K562 (cell line): Measurements from ENCODE around the gene CBX3. TPM values are rescaled to one million over a fixed set of nuclear protein-coding genes. Genes with fewer than 3 reads are reported as not detected.

Experiments
- BHLHE40 ChIP-seq: IDR thresholded peaks from 2 replicates; pipeline ENCODE4 v1.6.1; 2011; ENCODE audit warnings: low read length, improper control_type of control experiment
- C11orf30 ChIP-seq: fragments of 450-650 bp; IDR thresholded peaks from 2 replicates; pipeline ENCODE4 v1.6.1; 2016; ENCODE audit warnings: low read depth, mild to moderate bottlenecking
- CCNT2 ChIP-seq: IDR thresholded peaks from 2 replicates; pipeline ENCODE4 v1.6.1; 2011; ENCODE audit warnings: borderline replicate concordance, low read depth, mild to moderate bottlenecking, moderate library complexity, mixed read lengths, low read length; ENCODE audit not compliant: insufficient read length; ENCODE audit errors: extremely low read depth
- COPS2 ChIP-seq: fragments of 450-650 bp; conservative IDR thresholded peaks from 2 replicates; pipeline ENCODE4 v1.6.1; 2016; ENCODE audit warnings: mild to moderate bottlenecking, moderate library complexity
- CSDE1 ChIP-seq, 2 experiments: fragments of 450-650 bp; IDR thresholded peaks; 2 replicates each; pipeline ENCODE4 v1.6.1; 2016; ENCODE audit warnings: mild to moderate bottlenecking in 1 of 2
- EP300 ChIP-seq: IDR thresholded peaks from 2 replicates; pipeline ENCODE4 v1.6.1; 2012; ENCODE audit warnings: low read length, improper control_type of control experiment
- FOXJ2 ChIP-seq: fragments of 200-800 bp; sonication (Bioruptor generic); IDR thresholded peaks from 2 replicates; pipeline ENCODE4 v1.6.1; 2016; ENCODE audit warnings: missing genetic modification characterization, missing compliant biosample characterization
- ILF3 ChIP-seq: fragments of 450-650 bp; IDR thresholded peaks from 2 replicates; pipeline ENCODE4 v1.6.1; 2018; ENCODE audit warnings: antibody characterized with exemption, mild to moderate bottlenecking, moderate library complexity, borderline replicate concordance
- JUN ChIP-seq, 2 experiments: sonication (generic) in 1 of 2; formaldehyde crosslinking in 1 of 2; IDR thresholded peaks; 2 replicates each; pipeline versions ENCODE4 v1.6.1 to v1.8.0; 2012 to 2022; ENCODE audit warnings: borderline replicate concordance in 2 of 2, mild to moderate bottlenecking in 2 of 2, improper control_type of control experiment in 1 of 2, low read depth in 1 of 2, low read length in 1 of 2, missing genetic modification reagents in 1 of 2
- JUND ChIP-seq, 2 experiments: IDR thresholded peaks; 2 replicates in 1 of 2; 3 replicates in 1 of 2; pipeline ENCODE4 v1.6.1; 2011; ENCODE audit warnings: borderline replicate concordance in 2 of 2, low read depth in 2 of 2, low read length in 2 of 2, improper control_type of control experiment in 1 of 2, missing biosample characterization in 1 of 2, missing genetic modification characterization in 1 of 2, missing genetic modification reagents in 1 of 2
- NONO ChIP-seq, 2 experiments: fragments of 200-400 bp in 1 of 2; fragments of 450-650 bp in 1 of 2; formaldehyde crosslinking in 1 of 2; IDR thresholded peaks; 2 replicates each; pipeline ENCODE4 v1.6.1; 2017; ENCODE audit warnings: low read depth in 2 of 2, mild to moderate bottlenecking in 2 of 2, moderate library complexity in 2 of 2, low read length in 1 of 2
- PHTF2 ChIP-seq: fragments of 250-450 bp; sonication (Bioruptor Pico); IDR thresholded peaks from 2 replicates; pipeline ENCODE4 v1.5.0; 2021; ENCODE audit warnings: mild to moderate bottlenecking
- PTBP1 ChIP-seq: fragments of 200-400 bp; formaldehyde crosslinking; IDR thresholded peaks from 2 replicates; pipeline ENCODE4 v1.6.1; 2017; ENCODE audit warnings: low read depth, low read length
- SRF ChIP-seq, 2 experiments: fragments of 250-450, 450-650 bp in 1 of 2; sonication (Bioruptor Pico) in 1 of 2; sonication (generic) in 1 of 2; formaldehyde crosslinking; IDR thresholded peaks; 2 replicates each; pipeline versions ENCODE4 v1.5.0 to v1.5.1; 2020 to 2022; ENCODE audit warnings: mild to moderate bottlenecking in 1 of 2, missing genetic modification reagents in 1 of 2
- TBL1XR1 ChIP-seq, 2 experiments: IDR thresholded peaks; 2 replicates each; pipeline ENCODE4 v1.6.1; 2012; ENCODE audit warnings: improper control_type of control experiment in 2 of 2, low read length in 2 of 2, mild to moderate bottlenecking in 1 of 2
- TCF3 ChIP-seq: sonication (generic); formaldehyde crosslinking; IDR thresholded peaks from 2 replicates; pipeline ENCODE4 v1.4.0; 2020; ENCODE audit warnings: mild to moderate bottlenecking, missing genetic modification reagents
- USF1 ChIP-seq: sonication (generic); formaldehyde crosslinking; IDR thresholded peaks from 2 replicates; pipeline ENCODE4 v1.9.0; 2022; ENCODE audit warnings: mild to moderate bottlenecking, missing genetic modification reagents
- VEZF1 ChIP-seq: fragments of 200-800 bp; sonication (Bioruptor generic); IDR thresholded peaks from 2 replicates; pipeline ENCODE4 v1.6.1; 2017; ENCODE audit warnings: missing genetic modification characterization, missing compliant biosample characterization
- ZNF449 ChIP-seq: fragments of 250-450 bp; sonication (Bioruptor Pico); IDR thresholded peaks from 2 replicates; pipeline ENCODE4 v1.8.0; 2022; ENCODE audit warnings: moderate library complexity, mild to moderate bottlenecking, inconsistent platforms
- polyA plus RNA-seq, 8 experiments: library from polyadenylated mRNA; depleted of rRNA in 4 of 8; stranded (reverse) in 5 of 8; unstranded in 3 of 8; fragments of >200 nt; fragmentation: Nextera tagmentation in 2 of 8; fragmentation: Illumina TruSeq in 1 of 8; extraction: Ambion mirVana in 2 of 8; extraction: Trizol in 1 of 8; gene quantifications; 2 replicates each; pipeline versions ENCODE4 v1.2.1 to v1.2.3, GENCODE V29; 2011 to 2014; ENCODE audit warnings: inconsistent platforms in 1 of 8, missing spikeins in 1 of 8
- total RNA-seq, 7 experiments: library from RNA; depleted of rRNA in 6 of 7; stranded (reverse); fragments of >200 nt in 6 of 7; fragmentation: Illumina TruSeq in 2 of 7; extraction: Trizol in 2 of 7; gene quantifications; 2 replicates each; pipeline versions ENCODE4 v1.2.1 to v1.2.3, GENCODE V29; 2011 to 2021; ENCODE audit warnings: low replicate concordance in 1 of 7
- TF ChIP-seq, protein P1 (sequence below): fragments of 450-650 bp; IDR thresholded peaks from 2 replicates; pipeline ENCODE4 v1.6.1; 2017; ENCODE audit warnings: mild to moderate bottlenecking, moderate library complexity

CBX3 gene
- total and polyA plus RNA-seq, 9 of the 15 experiments (the other 6 are each of a cell fraction or from before 2014, with no cell fraction given): 198 to 413 (median 328) TPM

GRCh38 chr7:26180792-26181198 is 20.8 kb upstream of the CBX3 start (continued):
- no peak for TF ChIP-seq USF1 (CRISPR knock-in tag)
- peak; percentile 34 for TF ChIP-seq BHLHE40
- peak; percentile 83 for TF ChIP-seq TCF3 (CRISPR knock-in tag)
- no peak for TF ChIP-seq SRF (CRISPR knock-in tag; IDR thresholded peaks at IDR 0.05)
- 0 out of 2 replicates have a peak, but pooled peaks have one; percentile 43 for TF ChIP-seq JUN (IDR thresholded peaks at IDR 0.05; ENCODE audit: borderline replicate concordance, low read depth, low read length)
- TF ChIP-seq JUN (CRISPR knock-in tag; IDR thresholded peaks at IDR 0.05; ENCODE audit: borderline replicate concordance): no peak
- TF ChIP-seq PHTF2 (CRISPR knock-in tag): no peak
- TF ChIP-seq ZNF449 (CRISPR knock-in tag): no peak
- TF ChIP-seq COPS2: no peak
- TF ChIP-seq VEZF1 (CRISPR knock-in tag): peak; percentile 51; the same call in 1 of the 2 replicates
- TF ChIP-seq NONO (IDR thresholded peaks at IDR 0.05; ENCODE audit: low read depth in 2 of 2, low read length in 1 of 2): 0 out of 4 replicates have a peak, but pooled peaks of 1 of the 2 experiments have one; percentile 11
- TF ChIP-seq EP300: peak; percentile 79
- TF ChIP-seq, protein P1, sequence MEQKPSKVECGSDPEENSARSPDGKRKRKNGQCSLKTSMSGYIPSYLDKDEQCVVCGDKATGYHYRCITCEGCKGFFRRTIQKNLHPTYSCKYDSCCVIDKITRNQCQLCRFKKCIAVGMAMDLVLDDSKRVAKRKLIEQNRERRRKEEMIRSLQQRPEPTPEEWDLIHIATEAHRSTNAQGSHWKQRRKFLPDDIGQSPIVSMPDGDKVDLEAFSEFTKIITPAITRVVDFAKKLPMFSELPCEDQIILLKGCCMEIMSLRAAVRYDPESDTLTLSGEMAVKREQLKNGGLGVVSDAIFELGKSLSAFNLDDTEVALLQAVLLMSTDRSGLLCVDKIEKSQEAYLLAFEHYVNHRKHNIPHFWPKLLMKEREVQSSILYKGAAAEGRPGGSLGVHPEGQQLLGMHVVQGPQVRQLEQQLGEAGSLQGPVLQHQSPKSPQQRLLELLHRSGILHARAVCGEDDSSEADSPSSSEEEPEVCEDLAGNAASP: no peak
- TF ChIP-seq C11orf30: no peak
- TF ChIP-seq FOXJ2 (tag): 0 out of 2 replicates have a peak, but pooled peaks have one; percentile 77
- TF ChIP-seq PTBP1: no peak
- TF ChIP-seq CCNT2: peak; percentile 49
- TF ChIP-seq CSDE1 (IDR thresholded peaks at IDR 0.05): no peak
- peak in 1 of 2 experiments; percentile 79; a peak in 2 of 4 replicates for TF ChIP-seq TBL1XR1 (IDR thresholded peaks at IDR 0.05; ENCODE audit: low read length in 2 of 2)
- TF ChIP-seq JUND (IDR thresholded peaks at IDR 0.05; ENCODE audit: borderline replicate concordance, low read depth, low read length): peak; percentile 81
- TF ChIP-seq JUND (tag; IDR thresholded peaks at IDR 0.05; ENCODE audit: borderline replicate concordance, low read depth, low read length): peak; percentile 81; the same call in 1 of the 3 replicates
- no peak for TF ChIP-seq ILF3
